Measurements from ENCODE around the gene SNRPF.

The SNRPF gene

DNA sequence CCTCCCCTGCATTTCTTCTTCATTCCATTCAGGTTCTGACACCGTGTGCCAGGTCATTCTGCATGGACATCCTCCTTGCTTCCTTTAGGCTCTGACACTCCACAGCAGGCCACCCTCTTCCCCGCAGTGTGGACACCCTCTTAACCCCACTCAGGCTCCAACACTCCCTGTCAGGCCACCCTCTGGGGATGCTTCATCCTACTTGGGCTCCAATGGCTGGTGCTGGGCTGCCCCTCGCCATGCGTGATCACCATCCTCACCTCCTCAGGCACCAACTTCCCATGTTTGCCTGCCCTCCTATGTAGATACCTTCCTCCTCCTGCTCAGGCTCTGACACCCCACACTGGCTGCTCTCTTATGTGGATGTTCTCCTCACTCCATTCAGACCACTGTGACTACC, 6.6 kb upstream of the SNRPF start:
- no peak for TF ChIP-seq CTCF (IDR thresholded peaks at IDR 0.05)

- no peak for TF ChIP-seq CTCF (IDR thresholded peaks at IDR 0.05)
Observed at GRCh38 chr12:95857156-95857555, 1.6 kb upstream of the SNRPF start.

DNA sequence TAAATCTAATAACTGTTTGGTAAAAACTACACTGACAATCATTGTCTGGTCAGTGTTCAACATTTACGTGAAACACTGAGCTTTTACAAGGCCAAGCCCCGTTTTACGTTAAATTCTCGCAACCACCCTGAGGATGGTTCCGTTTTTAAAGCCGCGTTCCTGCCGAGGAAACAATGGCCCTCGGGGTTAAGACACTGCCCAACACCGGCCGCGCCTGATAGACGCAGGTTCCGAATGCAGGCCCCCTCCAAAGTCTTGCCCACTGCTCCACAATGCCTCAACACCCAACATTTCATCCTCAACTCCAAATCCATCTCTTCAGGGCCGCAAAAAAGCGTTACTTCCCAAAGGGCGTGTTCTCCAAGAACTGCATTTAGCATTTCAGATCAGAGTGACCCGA, 953 bp upstream of the SNRPF start:
- no peak for TF ChIP-seq CTCF (IDR thresholded peaks at IDR 0.05)

DNA sequence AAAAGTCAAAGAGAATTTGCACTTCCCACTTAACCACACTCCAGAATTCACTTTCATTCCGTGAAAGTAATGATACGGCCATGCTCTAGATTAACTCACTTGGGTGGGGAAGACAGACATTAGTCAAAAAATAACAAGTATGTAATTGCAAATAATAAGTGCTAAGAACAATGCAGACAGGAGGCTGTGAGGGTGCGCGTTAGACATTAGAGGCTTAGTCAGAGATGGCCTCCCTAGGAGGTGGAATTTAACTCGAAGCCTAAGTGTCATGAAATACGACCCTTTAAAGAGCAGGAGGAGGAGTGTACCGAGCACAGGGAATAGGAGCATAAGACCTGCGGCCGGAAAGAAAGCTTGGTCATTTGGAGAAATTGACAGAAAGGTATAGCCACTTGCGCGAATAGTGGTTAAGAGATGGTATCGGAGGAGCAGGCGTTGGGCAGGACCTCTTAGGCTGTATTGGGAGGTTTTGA, 628 bp downstream of the SNRPF start:
- no peak for TF ChIP-seq CTCF (IDR thresholded peaks at IDR 0.05)

DNA sequence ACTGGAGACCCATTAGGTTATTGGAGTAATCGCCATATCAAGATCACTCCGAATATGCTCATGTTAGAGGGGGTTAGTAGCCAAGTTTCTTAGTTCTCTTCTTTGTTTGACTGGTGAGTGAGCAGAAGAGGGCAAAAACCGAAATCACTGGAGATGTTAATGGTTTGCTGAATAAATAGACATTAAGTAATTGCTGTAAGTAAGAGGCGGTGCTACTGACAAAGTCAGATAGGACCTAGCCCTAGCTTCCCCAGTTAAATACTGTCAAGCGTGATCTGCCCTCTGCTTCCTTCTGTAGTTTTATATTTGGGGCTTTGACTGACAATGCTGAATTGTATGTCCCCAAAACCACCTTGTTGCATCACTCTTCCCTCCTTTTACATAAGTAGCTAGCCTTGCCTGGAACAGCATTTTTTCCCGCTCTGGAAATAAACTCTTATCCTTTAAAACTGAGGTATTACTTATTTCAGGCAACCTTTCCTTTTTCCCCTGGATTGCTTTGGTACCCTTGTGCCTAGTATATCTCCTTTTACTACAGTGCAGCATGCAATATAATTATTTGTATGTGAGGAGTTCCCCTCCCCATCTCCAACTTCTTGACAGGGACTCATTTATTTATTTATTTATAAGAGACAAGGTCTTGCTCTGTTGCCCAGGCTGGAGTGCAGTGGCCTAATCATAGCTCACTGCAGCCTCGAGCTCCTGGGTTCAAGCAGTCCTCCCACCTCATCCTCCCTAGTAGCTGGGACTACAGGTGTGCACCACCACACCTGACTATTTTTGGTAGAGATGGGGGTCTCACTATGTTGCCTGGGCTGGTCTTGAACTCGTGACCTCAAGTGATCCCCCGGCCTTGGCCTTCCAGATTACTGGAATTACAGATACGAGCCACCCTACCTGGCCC, 1.4 kb downstream of the SNRPF start:
- no peak for TF ChIP-seq CTCF (IDR thresholded peaks at IDR 0.05)

DNA sequence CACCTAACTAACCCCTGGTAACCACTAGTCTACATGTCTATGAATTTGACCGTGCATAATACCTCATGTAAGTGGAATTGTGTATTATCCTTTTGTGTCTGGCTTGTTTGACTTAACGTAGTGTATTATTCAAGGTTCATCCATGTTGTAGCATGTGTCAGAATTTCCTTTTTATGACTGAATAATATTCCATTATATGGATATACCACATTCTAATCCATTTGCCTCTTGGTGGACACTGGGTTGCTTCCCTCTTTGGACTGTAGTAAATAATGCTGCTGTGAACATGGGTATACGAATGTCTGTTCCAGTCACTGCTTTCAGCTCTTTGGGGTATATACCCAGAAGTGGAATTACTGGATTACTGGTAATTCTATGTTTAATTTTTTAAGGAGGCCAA, 3.3 kb downstream of the SNRPF start:
- no peak for TF ChIP-seq CTCF (IDR thresholded peaks at IDR 0.05)

DNA sequence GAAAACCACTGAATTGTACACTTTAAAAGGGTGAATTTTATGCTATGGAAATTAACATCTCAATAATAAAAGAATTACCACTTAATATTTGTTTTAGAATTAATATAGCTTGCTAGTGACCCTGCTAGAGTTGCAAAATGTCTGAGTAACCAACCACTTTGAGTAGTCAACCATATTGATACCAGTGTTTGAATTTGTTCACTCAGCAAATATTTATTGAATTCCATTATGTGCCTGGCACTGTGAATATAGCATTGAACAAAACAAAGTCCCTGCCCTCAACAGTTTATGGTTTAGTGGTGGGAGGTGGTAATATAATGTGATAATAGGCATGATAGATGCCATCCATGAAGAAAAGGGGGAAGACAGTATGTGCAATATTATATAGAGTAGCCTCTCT, 4.6 kb downstream of the SNRPF start:
- no peak for TF ChIP-seq CTCF (IDR thresholded peaks at IDR 0.05)

All from LNCAP (cell line).